Stimulated activated CD4-positive, alpha-beta T cell treated with anti-CD3 and anti-CD28 coated beads, Interleukin-4, amount 100 ng/mL, for 1 hour (primary cell): ENCODE results near the gene ALOX5AP.

ENCODE experiments used
- DNase-seq: peaks from one replicate; pipeline ENCODE4 v3.0.0-alpha.2; 2020

Gene ALOX5AP

GRCh38 chr13:30802501-30802900 is 67.2 kb downstream of the ALOX5AP start:
- DNase-seq, result no peak

GRCh38 chr13:30802953-30803478 is 67.7 kb downstream of the ALOX5AP start:
- DNase-seq, result peak; percentile 83

- DNase-seq, result no peak
Measured at GRCh38 chr13:30803749-30804148, 68.4 kb downstream of the ALOX5AP start.

- no peak for DNase-seq
Measured at GRCh38 chr13:30804474-30804873, 69.1 kb downstream of the ALOX5AP start.

- no peak for DNase-seq
Measured at GRCh38 chr13:30805132-30805537, 69.8 kb downstream of the ALOX5AP start.

DNA sequence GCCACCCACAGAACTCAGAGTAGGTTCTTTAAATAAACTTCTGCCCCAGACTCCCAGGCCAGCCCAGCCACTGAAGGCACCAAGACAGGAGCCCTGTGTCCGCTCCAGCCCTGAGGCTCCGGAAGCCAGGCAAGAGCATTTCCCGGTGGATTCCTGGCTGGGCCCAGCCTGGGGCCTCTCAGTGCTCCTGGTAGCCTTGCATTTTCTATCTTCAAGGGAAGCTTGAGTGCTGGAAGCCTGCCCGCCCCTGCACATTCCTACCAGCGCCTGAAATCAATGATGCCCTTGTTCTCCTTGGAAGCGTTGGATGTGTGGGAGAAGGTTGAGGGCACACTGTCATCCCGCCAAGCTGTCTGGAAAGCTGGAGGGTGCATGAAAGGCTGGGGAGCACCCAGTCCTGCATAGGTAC is 70.3 kb downstream of the ALOX5AP start:
- DNase-seq, result no peak

- DNase-seq, result no peak
Measured at GRCh38 chr13:30806784-30807183, 71.4 kb downstream of the ALOX5AP start.

- no peak for DNase-seq
Measured at GRCh38 chr13:30807392-30807791, 72.0 kb downstream of the ALOX5AP start.

- no peak for DNase-seq
Measured at GRCh38 chr13:30808600-30808999, 73.3 kb downstream of the ALOX5AP start.

DNA sequence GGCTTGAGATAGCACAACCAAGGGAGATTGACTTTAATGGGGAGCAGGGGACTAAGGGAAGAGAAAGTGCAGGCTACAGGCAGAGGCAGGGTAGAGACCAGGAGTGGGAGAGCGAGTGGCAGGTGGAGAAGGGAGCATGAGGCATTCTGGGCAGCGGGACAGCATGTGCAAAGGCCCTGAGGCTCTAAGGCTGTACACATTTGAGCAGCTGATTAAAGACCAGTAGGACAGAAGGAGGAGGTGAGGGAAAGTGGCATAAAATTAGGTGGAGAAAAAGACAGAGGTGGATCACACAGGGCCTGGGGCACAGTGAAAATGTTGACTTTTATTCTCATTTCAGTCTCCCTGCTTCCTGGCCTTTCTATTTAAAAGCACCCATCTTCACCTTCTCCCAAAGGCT is 74.4 kb downstream of the ALOX5AP start:
- no peak for DNase-seq

DNA sequence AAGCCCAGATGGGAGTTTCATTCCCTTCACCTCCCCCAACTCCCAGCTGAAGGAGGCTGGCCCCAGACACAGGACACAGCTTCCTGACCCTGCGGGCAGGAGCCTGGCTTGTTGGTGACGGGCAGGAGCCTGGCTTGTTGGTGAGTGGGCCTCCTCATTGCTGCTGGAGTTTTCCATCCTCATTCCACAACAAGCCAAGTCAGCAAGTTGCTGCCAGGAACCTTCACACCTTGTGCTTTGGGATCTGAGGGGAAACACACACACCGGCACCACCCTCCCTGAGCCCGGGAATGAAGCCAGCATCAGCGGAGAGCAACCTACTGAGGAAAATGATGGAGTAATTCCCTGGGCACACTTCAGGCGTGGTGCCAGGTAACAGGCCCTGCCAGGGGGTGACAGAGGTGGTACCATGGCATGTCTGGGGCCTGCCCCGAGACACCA is 74.9 kb downstream of the ALOX5AP start:
- no peak for DNase-seq

DNA sequence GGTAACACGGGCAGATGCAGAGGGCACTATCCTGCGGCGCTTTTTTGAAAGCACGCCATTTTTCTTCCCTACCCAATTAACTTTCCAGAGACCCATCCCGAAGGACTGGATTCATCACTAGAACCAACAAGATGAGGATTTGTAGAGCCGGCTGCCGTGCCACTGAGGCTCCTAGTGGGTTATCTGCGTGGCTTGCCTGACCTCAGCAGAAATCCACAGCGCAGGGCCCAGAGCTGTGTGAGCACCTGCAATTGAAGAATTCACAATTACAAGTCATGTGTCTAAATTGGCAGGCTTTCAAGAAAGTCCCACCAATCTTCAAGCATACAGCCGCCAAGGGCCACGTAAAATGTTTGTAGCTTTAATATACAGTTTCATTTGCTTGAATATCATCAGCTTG is 75.5 kb downstream of the ALOX5AP start:
- no peak for DNase-seq
